HepG2 (cell line): Measurements from ENCODE around the gene AATF. TPM values are rescaled to one million over a fixed set of nuclear protein-coding genes. Genes with fewer than 3 reads are reported as not detected.

ENCODE experiments used
- ATAC-seq: fragments of 200-7000 bp; cut with Tn5 transposase; 3 replicates; pipeline ENCODE4 v1.9.1; 2020; ENCODE audit warnings: mild to moderate bottlenecking, moderate library complexity
- BruUV-seq: library from RNA; stranded (reverse); fragments of 400-500 nt; replicated peaks from 2 replicates; lab custom pipeline; 2021; lab: Mats Ljungman, UMichigan
- CTCF ChIA-PET: fragments of 300-600 bp; formaldehyde crosslinking; extraction: SDS; loops from one replicate; lab custom pipeline; 2021; ENCODE audit warnings: low total read pairs, inconsistent platforms, low intra/inter-chr PET ratio; lab: Yijun Ruan, JAX
- POLR2A ChIA-PET: fragments of 350-600 bp; sonication (Branson Sonifier 250); formaldehyde crosslinking; loops from one replicate; lab custom pipeline; 2020; ENCODE audit warnings: antibody characterized with exemption, inconsistent platforms; lab: Yijun Ruan, JAX
- DNase-seq: peaks from one replicate; pipeline ENCODE4 v3.0.0-alpha.2; 2015; ENCODE audit warnings: low spot score
- FAIRE-seq: peaks from 3 replicates; lab custom pipeline; 2011; peaks lifted over from hg19 to GRCh38; lab: Jason Lieb, UNC
- H2AFZ ChIP-seq: one replicate; pipeline ENCODE4 v1.6.1; 2011; ENCODE audit warnings: low read length, inconsistent platforms
- H3K27ac ChIP-seq: fragments of 300-600 bp; 3 replicates; pipeline ENCODE4 v1.8.0; 2011; ENCODE audit warnings: mixed run types, mild to moderate bottlenecking, mixed read lengths, low read length, inconsistent platforms; ENCODE audit not compliant: insufficient read depth; ENCODE audit errors: extremely low read length
- H3K27me3 ChIP-seq, 2 experiments: fragments of 200-600 bp in 1 of 2; 2 replicates in 1 of 2; 3 replicates in 1 of 2; pipeline versions ENCODE4 v1.6.0 to v1.8.0; 2011; ENCODE audit warnings: low read length in 2 of 2, mild to moderate bottlenecking in 2 of 2, moderate library complexity in 2 of 2, inconsistent platforms in 1 of 2; ENCODE audit not compliant: insufficient read depth in 2 of 2, control insufficient read depth in 1 of 2
- H3K36me3 ChIP-seq, 2 experiments: fragments of 200-600 bp in 1 of 2; replicated peaks in 1 of 2; 2 replicates in 1 of 2; 3 replicates in 1 of 2; pipeline versions ENCODE4 v1.5.1 to v1.8.0; 2011; ENCODE audit warnings: low read length in 2 of 2, inconsistent platforms in 1 of 2; ENCODE audit not compliant: insufficient read depth in 2 of 2, control insufficient read depth in 1 of 2
- H3K4me1 ChIP-seq: 2 replicates; pipeline ENCODE4 v1.5.1; 2012; ENCODE audit warnings: low read length, inconsistent platforms; ENCODE audit not compliant: insufficient read depth
- H3K4me2 ChIP-seq: 2 replicates; pipeline ENCODE4 v1.6.0; 2011; ENCODE audit warnings: low read depth, low read length, inconsistent platforms
- H3K4me3 ChIP-seq, 3 experiments: fragments of 200-600 bp in 1 of 3; sonication (generic), shearing (Covaris generic) in 1 of 3; replicated peaks in 1 of 3; 2 replicates each; pipeline ENCODE4 v1.5.1; 2011 to 2016; ENCODE audit warnings: low read length in 3 of 3, inconsistent platforms in 2 of 3, low read depth in 2 of 3, mild to moderate bottlenecking in 2 of 3, control low read depth in 1 of 3, mixed read lengths in 1 of 3; ENCODE audit not compliant: insufficient read depth in 1 of 3
- H3K79me2 ChIP-seq: one replicate; pipeline ENCODE4 v1.6.1; 2011; ENCODE audit warnings: low read length, inconsistent platforms; ENCODE audit not compliant: insufficient read depth
- H3K9ac ChIP-seq: 2 replicates; pipeline ENCODE4 v1.6.0; 2011; ENCODE audit warnings: mild to moderate bottlenecking, low read depth, low read length, inconsistent platforms; ENCODE audit not compliant: insufficient read depth
- H3K9me3 ChIP-seq: 2 replicates; pipeline ENCODE4 v1.5.1; 2012; ENCODE audit warnings: mild to moderate bottlenecking, low read length
- H4K20me1 ChIP-seq: 2 replicates; pipeline ENCODE4 v1.6.0; 2011; ENCODE audit warnings: inconsistent platforms, mild to moderate bottlenecking, low read length, moderate library complexity; ENCODE audit not compliant: insufficient read depth
- AKAP8 ChIP-seq: sonication (generic); formaldehyde crosslinking; IDR thresholded peaks from 2 replicates; pipeline ENCODE4 v1.5.1; 2020; ENCODE audit warnings: mild to moderate bottlenecking, missing genetic modification reagents
- FOSL2 ChIP-seq: sonication (generic); formaldehyde crosslinking; IDR thresholded peaks from 2 replicates; pipeline ENCODE4 v1.4.0; 2020; ENCODE audit warnings: missing genetic modification reagents
- HIVEP1 ChIP-seq: sonication (generic); formaldehyde crosslinking; IDR thresholded peaks from 2 replicates; pipeline ENCODE4 v1.4.0; 2020; ENCODE audit warnings: mild to moderate bottlenecking, missing genetic modification reagents
- KAT7 ChIP-seq: IDR thresholded peaks from 2 replicates; pipeline ENCODE4 v1.6.1; 2018; ENCODE audit warnings: borderline replicate concordance, missing compliant biosample characterization
- SKI ChIP-seq: fragments of 450-650 bp; IDR thresholded peaks from one replicate; pipeline ENCODE4 v1.6.1; 2018; ENCODE audit warnings: mild to moderate bottlenecking; ENCODE audit not compliant: partially characterized antibody
- TAF15 ChIP-seq: fragments of 200-400 bp; formaldehyde crosslinking; IDR thresholded peaks from one replicate; pipeline ENCODE4 v1.6.1; 2018; ENCODE audit warnings: mild to moderate bottlenecking, low read depth, low read length; ENCODE audit not compliant: poor library complexity, severe bottlenecking
- YEATS4 ChIP-seq: sonication (generic); formaldehyde crosslinking; IDR thresholded peaks from 2 replicates; pipeline ENCODE4 v1.4.0; 2020; ENCODE audit warnings: missing genetic modification reagents, borderline replicate concordance
- ZC3H4 ChIP-seq: sonication (generic); formaldehyde crosslinking; IDR thresholded peaks from 2 replicates; pipeline ENCODE4 v1.4.0; 2020; ENCODE audit warnings: missing genetic modification reagents, borderline replicate concordance
- ZFY ChIP-seq: sonication (generic); formaldehyde crosslinking; IDR thresholded peaks from 2 replicates; pipeline ENCODE4 v1.4.0; 2020; ENCODE audit warnings: missing genetic modification reagents
- ZNF180 ChIP-seq: sonication (generic); formaldehyde crosslinking; IDR thresholded peaks from 2 replicates; pipeline ENCODE4 v1.4.0; 2020; ENCODE audit warnings: low read depth, missing genetic modification reagents, borderline replicate concordance
- ZNF329 ChIP-seq: sonication (generic); formaldehyde crosslinking; IDR thresholded peaks from 2 replicates; pipeline ENCODE4 v1.9.0; 2021; ENCODE audit warnings: low read depth, mild to moderate bottlenecking, missing genetic modification reagents
- ZNF549 ChIP-seq: sonication (generic); formaldehyde crosslinking; IDR thresholded peaks from 2 replicates; pipeline ENCODE4 v1.5.0; 2020; ENCODE audit warnings: missing genetic modification reagents
- ZNF629 ChIP-seq: sonication (generic); formaldehyde crosslinking; conservative IDR thresholded peaks from 2 replicates; pipeline ENCODE4 v1.5.0; 2020; ENCODE audit warnings: missing genetic modification reagents
- ZNF768 ChIP-seq: sonication (generic); formaldehyde crosslinking; IDR thresholded peaks from 2 replicates; pipeline ENCODE4 v1.4.0; 2020; ENCODE audit warnings: missing genetic modification reagents
- WGBS: methylation state at CpG from one replicate; pipeline ENCODE4 v1.1.6; 2017; ENCODE audit warnings: low lambda C conversion rate; 5-methylcytosine and 5-hydroxymethylcytosine counted together
- in situ Hi-C: cut with HindIII; loops from 2 replicates; pipeline ENCODE4 v1.10.0; 2017; ENCODE audit warnings: low pct_unique_long_range_greater_than_20kb; ENCODE audit not compliant: extremely low pct_ligation_motif_present
- intact Hi-C: fragments of 100-400 bp; cut with micrococcal nuclease; formaldehyde crosslinking; loops from one replicate; pipeline ENCODE4 v1.10.0; 2022; ENCODE audit not compliant: unreplicated experiment
- polyA plus RNA-seq, 8 experiments: library from polyadenylated mRNA; depleted of rRNA in 3 of 8; stranded (reverse) in 7 of 8; unstranded in 1 of 8; fragments of >200 nt; fragmentation: Illumina TruSeq in 4 of 8; extraction: Trizol in 4 of 8; gene quantifications; 2 replicates each; pipeline versions ENCODE4 v1.2.1 to v1.2.3, GENCODE V29; 2011 to 2016; ENCODE audit warnings: low read depth in 4 of 8, missing spikeins in 1 of 8, mixed read lengths in 1 of 8; ENCODE audit not compliant: insufficient read depth in 1 of 8
- total RNA-seq, 5 experiments: library from RNA; depleted of rRNA; stranded (reverse); fragments of >200 nt; fragmentation: Illumina TruSeq; extraction: Trizol; gene quantifications; 2 replicates each; pipeline ENCODE4 v1.2.3, GENCODE V29; 2016; ENCODE audit warnings: low read depth in 1 of 5
- TF ChIP-seq, protein P1 (sequence below): sonication (generic); formaldehyde crosslinking; IDR thresholded peaks from 2 replicates; pipeline ENCODE4 v1.8.1; 2023; ENCODE audit warnings: mild to moderate bottlenecking, missing genetic modification reagents
- TF ChIP-seq, protein P2 (sequence below): sonication (generic); formaldehyde crosslinking; IDR thresholded peaks from 2 replicates; pipeline ENCODE4 v1.4.0; 2020; ENCODE audit warnings: low read depth, mild to moderate bottlenecking, missing genetic modification reagents
- TF ChIP-seq, protein P3 (sequence below): sonication (generic); formaldehyde crosslinking; IDR thresholded peaks from 2 replicates; pipeline ENCODE4 v1.4.0; 2020; ENCODE audit warnings: missing genetic modification reagents, borderline replicate concordance
- TF ChIP-seq, protein P4 (sequence below): sonication (generic); formaldehyde crosslinking; IDR thresholded peaks from 2 replicates; pipeline ENCODE4 v1.4.0; 2020; ENCODE audit warnings: missing genetic modification reagents
- TF ChIP-seq, protein P5 (sequence below): sonication (generic); formaldehyde crosslinking; IDR thresholded peaks from 2 replicates; pipeline ENCODE4 v1.4.0; 2020; ENCODE audit warnings: mild to moderate bottlenecking, missing genetic modification reagents

Gene AATF
- total and polyA plus RNA-seq, 2 of the 13 experiments (the other 11 are each of a cell fraction or from before 2014, with no cell fraction given): 9.1 to 53.3 TPM

DNA sequence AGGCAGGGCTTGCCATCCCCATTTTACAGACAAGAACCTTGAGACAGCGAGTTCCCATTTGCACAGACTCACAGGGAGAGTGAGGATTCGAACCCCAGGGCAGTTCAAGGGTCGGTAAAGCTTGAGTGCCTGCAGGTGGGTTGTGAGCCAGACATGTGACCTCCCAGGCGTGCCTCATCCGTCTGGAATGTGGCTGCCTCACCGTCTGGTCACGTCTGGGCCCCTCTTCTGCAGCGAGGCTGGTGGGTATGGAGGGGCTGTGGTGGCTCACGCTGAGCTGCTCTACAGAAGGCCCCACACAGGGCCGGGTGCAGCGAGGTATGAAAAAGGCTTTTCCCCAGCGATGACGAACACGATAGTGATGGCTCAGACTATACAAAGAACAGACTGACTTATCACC is 47.2 kb upstream of the AATF start:
- H2AFZ ChIP-seq: no peak overlapping the region
- BruUV-seq: no TSS peak
- TF ChIP-seq ZNF549 (CRISPR knock-in tag) (no peak), KAT7 (CRISPR knock-in tag) (no peak), ZC3H4 (CRISPR knock-in tag) (no peak), AKAP8 (no peak), ZFY (CRISPR knock-in tag) (no peak), ZNF768 (no peak), TAF15 (no peak), SKI (peak; percentile 64), ZNF180 (no peak), HIVEP1 (CRISPR knock-in tag) (no peak), ZNF329 (CRISPR knock-in tag) (no peak), ZNF629 (CRISPR knock-in tag) (peak; percentile 48), FOSL2 (peak; percentile 55; the same call in 1 of the 2 replicates), YEATS4 (no peak)
- TF ChIP-seq, protein P1, sequence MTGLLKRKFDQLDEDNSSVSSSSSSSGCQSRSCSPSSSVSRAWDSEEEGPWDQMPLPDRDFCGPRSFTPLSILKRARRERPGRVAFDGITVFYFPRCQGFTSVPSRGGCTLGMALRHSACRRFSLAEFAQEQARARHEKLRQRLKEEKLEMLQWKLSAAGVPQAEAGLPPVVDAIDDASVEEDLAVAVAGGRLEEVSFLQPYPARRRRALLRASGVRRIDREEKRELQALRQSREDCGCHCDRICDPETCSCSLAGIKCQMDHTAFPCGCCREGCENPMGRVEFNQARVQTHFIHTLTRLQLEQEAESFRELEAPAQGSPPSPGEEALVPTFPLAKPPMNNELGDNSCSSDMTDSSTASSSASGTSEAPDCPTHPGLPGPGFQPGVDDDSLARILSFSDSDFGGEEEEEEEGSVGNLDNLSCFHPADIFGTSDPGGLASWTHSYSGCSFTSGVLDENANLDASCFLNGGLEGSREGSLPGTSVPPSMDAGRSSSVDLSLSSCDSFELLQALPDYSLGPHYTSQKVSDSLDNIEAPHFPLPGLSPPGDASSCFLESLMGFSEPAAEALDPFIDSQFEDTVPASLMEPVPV (CRISPR knock-in tag): no peak
- TF ChIP-seq, protein P2, sequence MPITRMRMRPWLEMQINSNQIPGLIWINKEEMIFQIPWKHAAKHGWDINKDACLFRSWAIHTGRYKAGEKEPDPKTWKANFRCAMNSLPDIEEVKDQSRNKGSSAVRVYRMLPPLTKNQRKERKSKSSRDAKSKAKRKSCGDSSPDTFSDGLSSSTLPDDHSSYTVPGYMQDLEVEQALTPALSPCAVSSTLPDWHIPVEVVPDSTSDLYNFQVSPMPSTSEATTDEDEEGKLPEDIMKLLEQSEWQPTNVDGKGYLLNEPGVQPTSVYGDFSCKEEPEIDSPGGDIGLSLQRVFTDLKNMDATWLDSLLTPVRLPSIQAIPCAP (CRISPR knock-in tag): no peak
- TF ChIP-seq, protein P3, sequence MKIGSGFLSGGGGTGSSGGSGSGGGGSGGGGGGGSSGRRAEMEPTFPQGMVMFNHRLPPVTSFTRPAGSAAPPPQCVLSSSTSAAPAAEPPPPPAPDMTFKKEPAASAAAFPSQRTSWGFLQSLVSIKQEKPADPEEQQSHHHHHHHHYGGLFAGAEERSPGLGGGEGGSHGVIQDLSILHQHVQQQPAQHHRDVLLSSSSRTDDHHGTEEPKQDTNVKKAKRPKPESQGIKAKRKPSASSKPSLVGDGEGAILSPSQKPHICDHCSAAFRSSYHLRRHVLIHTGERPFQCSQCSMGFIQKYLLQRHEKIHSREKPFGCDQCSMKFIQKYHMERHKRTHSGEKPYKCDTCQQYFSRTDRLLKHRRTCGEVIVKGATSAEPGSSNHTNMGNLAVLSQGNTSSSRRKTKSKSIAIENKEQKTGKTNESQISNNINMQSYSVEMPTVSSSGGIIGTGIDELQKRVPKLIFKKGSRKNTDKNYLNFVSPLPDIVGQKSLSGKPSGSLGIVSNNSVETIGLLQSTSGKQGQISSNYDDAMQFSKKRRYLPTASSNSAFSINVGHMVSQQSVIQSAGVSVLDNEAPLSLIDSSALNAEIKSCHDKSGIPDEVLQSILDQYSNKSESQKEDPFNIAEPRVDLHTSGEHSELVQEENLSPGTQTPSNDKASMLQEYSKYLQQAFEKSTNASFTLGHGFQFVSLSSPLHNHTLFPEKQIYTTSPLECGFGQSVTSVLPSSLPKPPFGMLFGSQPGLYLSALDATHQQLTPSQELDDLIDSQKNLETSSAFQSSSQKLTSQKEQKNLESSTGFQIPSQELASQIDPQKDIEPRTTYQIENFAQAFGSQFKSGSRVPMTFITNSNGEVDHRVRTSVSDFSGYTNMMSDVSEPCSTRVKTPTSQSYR: no peak
- TF ChIP-seq, protein P4, sequence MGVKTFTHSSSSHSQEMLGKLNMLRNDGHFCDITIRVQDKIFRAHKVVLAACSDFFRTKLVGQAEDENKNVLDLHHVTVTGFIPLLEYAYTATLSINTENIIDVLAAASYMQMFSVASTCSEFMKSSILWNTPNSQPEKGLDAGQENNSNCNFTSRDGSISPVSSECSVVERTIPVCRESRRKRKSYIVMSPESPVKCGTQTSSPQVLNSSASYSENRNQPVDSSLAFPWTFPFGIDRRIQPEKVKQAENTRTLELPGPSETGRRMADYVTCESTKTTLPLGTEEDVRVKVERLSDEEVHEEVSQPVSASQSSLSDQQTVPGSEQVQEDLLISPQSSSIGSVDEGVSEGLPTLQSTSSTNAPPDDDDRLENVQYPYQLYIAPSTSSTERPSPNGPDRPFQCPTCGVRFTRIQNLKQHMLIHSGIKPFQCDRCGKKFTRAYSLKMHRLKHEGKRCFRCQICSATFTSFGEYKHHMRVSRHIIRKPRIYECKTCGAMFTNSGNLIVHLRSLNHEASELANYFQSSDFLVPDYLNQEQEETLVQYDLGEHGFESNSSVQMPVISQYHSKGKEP (CRISPR knock-in tag): no peak
- TF ChIP-seq, protein P5, sequence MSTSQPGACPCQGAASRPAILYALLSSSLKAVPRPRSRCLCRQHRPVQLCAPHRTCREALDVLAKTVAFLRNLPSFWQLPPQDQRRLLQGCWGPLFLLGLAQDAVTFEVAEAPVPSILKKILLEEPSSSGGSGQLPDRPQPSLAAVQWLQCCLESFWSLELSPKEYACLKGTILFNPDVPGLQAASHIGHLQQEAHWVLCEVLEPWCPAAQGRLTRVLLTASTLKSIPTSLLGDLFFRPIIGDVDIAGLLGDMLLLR (CRISPR knock-in tag): no peak

More for the DNA sequence above, 47.2 kb upstream of the AATF start:
- WGBS: 17% methylated on average over 11 of the region's 14 CpGs
- in situ Hi-C loops (no loop called here), intact Hi-C loops (no loop called here)
- Histone ChIP-seq H3K27ac (no peak overlapping the region), H3K4me1 (peaks cover 9% of the 10 kb centered on the region), H3K36me3 (no peaks in the 10 kb centered on the region), H4K20me1 (no peaks in the 10 kb centered on the region), H3K79me2 (no peaks in the 10 kb centered on the region), H3K4me3 (no peak overlapping the region), H3K27me3 (0 out of 5 replicates have a peak, but pooled peaks cover 0 to 3% of the 10 kb centered on the region in 2 experiments), H3K4me2 (no peak overlapping the region), H3K9ac (no peak overlapping the region), H3K9me3 (no peaks in the 10 kb centered on the region)
- ChIA-PET CTCF (no interaction called here), POLR2A (no interaction called here)
- DNase-seq: peak; percentile 16
- peak; percentile 72 for ATAC-seq
- no peak for FAIRE-seq
